Measurements from ENCODE around the gene SHISAL2A. TPM values are rescaled to one million over a fixed set of nuclear protein-coding genes. Genes with fewer than 3 reads are reported as not detected.

Gene SHISAL2A
- total and polyA plus RNA-seq, 10 of the 15 experiments (the other 5 are each of a cell fraction or from before 2014, with no cell fraction given): 0.18 to 0.67 (median 0.45) TPM

DNA sequence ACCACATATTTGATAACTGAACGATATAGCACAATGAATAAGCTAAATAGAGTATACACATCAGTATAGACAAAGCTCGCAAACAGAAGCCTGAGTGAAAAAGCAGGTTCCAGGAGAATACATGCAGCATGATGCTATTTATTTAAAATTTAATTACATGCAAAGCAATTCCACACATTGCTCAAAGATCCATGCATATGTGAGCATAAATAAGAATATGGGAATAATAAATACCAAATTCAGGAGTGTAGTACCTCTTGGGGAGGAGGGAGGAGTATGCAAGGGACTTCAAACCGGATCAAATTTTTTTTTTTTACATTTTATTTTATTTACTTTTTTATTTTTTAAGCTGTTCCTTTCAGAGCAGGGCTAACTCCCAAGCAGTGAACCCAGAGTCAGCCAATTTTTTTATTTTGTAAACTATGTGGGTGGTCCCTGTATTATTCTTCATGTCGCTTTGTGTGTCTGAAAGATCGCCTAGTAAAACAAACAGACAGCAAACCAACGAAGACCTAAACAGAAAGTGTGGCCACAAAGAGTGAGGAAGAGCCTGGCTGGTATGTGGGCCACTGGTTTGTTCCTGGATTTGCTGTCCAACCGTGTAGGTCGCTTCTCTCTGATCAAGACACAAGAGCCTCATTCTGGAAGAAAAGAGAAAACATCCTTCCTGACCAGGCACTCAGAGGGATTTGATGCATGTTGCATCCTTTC lies 4.2 kb upstream of the SHISAL2A start:
- H3K9me3 ChIP-seq (replicated peaks; ENCODE audit: control insufficient read depth, insufficient read depth, low read length): no peaks in the 10 kb centered on the region; the same call in 2 of the 3 replicates
- no peak for TF ChIP-seq BCL11A (IDR thresholded peaks at IDR 0.05; ENCODE audit: low read depth, low read length)
- no peak for TF ChIP-seq JUND (IDR thresholded peaks at IDR 0.05; ENCODE audit: low read depth, low read length)
- TF ChIP-seq MTA2 (IDR thresholded peaks at IDR 0.05; ENCODE audit: low read depth): no peak
- TF ChIP-seq CBX5 (IDR thresholded peaks at IDR 0.05; ENCODE audit: low read depth): no peak
- TF ChIP-seq GABPA (IDR thresholded peaks at IDR 0.05; ENCODE audit: low read depth): no peak
- TF ChIP-seq HDGF (IDR thresholded peaks at IDR 0.05): no peak
- no peak for TF ChIP-seq SMC3 (IDR thresholded peaks at IDR 0.05; ENCODE audit: borderline replicate concordance, low read length)
- TF ChIP-seq E4F1 (IDR thresholded peaks at IDR 0.05; ENCODE audit: borderline replicate concordance, partially characterized antibody): no peak
- H3K9ac ChIP-seq (ENCODE audit: control insufficient read depth, insufficient read depth, low read length): no peak overlapping the region
- H3K36me3 ChIP-seq (ENCODE audit: control insufficient read depth in 2 of 2, insufficient read depth in 2 of 2, low read length in 1 of 2): no peaks in the 10 kb centered on the region
- H4K20me1 ChIP-seq (ENCODE audit: control insufficient read depth, insufficient read depth): no peaks in the 10 kb centered on the region
- intact Hi-C loops (cut with micrococcal nuclease; ENCODE audit: unreplicated experiment) (no loop called here), in situ Hi-C loops (cut with MboI) (no loop called here)
- ATAC-seq (no peak), FAIRE-seq (no peak), DNase-seq (ENCODE audit: low read depth, low spot score) (no peak)
- H3K27me3 ChIP-seq (replicated peaks in 1 of 2; ENCODE audit: control insufficient read depth in 2 of 2, insufficient read depth in 2 of 2, low read length in 1 of 2): peaks cover 4 to 8% of the 10 kb centered on the region in 2 experiments; a peak in 3 of 4 replicates
- H3K4me2 ChIP-seq (ENCODE audit: control insufficient read depth, insufficient read depth): no peak overlapping the region
- ChIA-PET SMC1A (ENCODE audit: uncharacterized antibody, unreplicated experiment) (interaction anchor here (1.1 kb wide), 1 partner anchor 40 kb away, joined by 3 read pairs; no protein-coding TSS in a partner anchor), POLR2A (no interaction called here), RAD21 (ENCODE audit: unreplicated experiment) (interaction anchor here (0.5 kb wide), 1 partner anchor 53 kb away, joined by 4 read pairs; no protein-coding TSS in a partner anchor), CTCF (interaction anchor here (0.8 kb wide), 1 partner anchor 223 kb away, joined by 3 read pairs; no protein-coding TSS in a partner anchor)
- peaks cover 9% of the 10 kb centered on the region; the same call in 1 of the 2 replicates for H3K4me1 ChIP-seq (ENCODE audit: control insufficient read depth, insufficient read depth, low read length)
- H2AFZ ChIP-seq (ENCODE audit: control insufficient read depth, low read depth, low read length): no peak overlapping the region
- no peaks in the 10 kb centered on the region for H3K79me2 ChIP-seq (ENCODE audit: control insufficient read depth, insufficient read depth, low read length)
- no TSS peak for BruUV-seq (replicated peaks)
- WGBS (ENCODE audit: insufficient coverage, insufficient replicate concordance, low lambda C conversion rate, missing lambda C conversion rate): 62% methylated on average over 8 of the region's 8 CpGs
- H3K27ac ChIP-seq (ENCODE audit: control insufficient read depth, insufficient read depth): no peak overlapping the region
- no peak overlapping the region for H3K4me3 ChIP-seq
